HG02678 (cell line): Measurements from ENCODE around the gene POFUT2.
"Not testable (repeated sequence)": the region's sequence is repeated elsewhere in the genome, so short reads cannot be mapped to it uniquely, and the experiment has no call there.

ENCODE experiments used
- ATAC-seq: cut with Tn5 transposase; IDR thresholded peaks from one replicate; pipeline ENCODE4 v1.9.1; 2021; ENCODE audit warnings: mild to moderate bottlenecking, moderate library complexity; ENCODE audit not compliant: unreplicated experiment

Gene POFUT2

DNA sequence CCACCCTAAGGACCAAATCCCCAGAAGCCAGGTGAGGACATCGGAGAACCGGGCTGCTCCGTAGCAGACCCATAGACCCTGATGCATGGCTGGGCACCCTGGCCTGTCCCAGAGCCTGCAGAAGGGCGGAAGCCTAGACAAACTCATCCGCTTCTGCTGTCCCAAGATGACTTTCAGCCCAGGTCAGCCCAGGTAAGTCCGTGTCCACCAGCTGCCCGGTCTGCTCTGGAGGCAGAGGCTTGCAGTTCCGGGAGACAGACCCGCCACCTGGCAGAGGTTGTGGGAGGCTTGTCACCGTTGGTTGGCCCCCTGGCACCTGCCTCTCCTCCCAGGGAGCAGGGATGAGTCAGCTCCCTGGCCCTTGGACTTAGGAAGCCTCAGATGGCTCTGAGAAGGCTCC is 22.8 kb upstream of the POFUT2 start:
- ATAC-seq = no peak

GRCh38 chr21:45309987-45310381 is 22.3 kb upstream of the POFUT2 start:
- no peak for ATAC-seq

DNA sequence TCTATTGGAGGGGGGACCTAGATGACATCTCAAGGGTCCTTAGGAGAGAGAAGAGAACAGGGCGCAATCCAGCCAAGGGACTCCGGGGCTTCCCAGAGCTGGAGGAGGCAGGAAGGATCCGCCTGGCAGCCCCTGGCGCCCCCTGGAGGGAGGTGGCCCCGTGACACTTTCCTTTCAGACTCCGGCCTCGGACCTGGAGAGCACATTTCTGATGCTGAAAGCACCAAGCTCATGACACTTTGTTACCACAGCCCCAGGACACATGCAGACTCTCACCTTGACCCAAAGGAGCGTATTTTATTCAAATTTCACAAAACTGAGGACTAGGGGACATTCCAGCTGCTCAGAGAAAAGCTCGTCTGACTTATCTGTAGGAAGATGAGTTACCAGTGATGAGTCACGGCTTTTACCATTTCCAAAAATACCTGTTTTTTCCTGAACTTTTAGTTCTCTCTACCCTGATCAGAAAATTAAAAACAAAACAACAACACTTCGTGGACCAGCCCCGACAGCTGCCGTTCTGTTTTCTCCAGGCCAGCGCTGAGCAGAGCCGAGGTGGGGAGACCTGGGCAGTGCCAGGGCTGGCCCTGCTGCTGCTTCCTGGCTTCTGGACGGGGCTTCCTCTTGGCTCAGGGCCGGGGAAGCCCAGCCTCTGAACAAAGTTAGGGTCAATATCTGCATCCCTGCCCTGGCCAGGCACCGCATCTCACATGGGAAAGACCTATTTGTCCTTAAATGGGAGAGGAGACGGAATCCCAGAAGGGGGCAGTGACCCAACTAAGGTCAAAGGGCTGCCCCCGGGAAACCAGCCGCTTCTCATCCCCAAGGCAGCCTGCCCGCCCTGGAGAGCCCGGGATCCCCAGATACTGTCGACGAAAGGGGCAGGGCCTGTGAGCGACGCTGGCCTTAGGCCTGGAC is 21.6 kb upstream of the POFUT2 start:
- no peak for ATAC-seq

DNA sequence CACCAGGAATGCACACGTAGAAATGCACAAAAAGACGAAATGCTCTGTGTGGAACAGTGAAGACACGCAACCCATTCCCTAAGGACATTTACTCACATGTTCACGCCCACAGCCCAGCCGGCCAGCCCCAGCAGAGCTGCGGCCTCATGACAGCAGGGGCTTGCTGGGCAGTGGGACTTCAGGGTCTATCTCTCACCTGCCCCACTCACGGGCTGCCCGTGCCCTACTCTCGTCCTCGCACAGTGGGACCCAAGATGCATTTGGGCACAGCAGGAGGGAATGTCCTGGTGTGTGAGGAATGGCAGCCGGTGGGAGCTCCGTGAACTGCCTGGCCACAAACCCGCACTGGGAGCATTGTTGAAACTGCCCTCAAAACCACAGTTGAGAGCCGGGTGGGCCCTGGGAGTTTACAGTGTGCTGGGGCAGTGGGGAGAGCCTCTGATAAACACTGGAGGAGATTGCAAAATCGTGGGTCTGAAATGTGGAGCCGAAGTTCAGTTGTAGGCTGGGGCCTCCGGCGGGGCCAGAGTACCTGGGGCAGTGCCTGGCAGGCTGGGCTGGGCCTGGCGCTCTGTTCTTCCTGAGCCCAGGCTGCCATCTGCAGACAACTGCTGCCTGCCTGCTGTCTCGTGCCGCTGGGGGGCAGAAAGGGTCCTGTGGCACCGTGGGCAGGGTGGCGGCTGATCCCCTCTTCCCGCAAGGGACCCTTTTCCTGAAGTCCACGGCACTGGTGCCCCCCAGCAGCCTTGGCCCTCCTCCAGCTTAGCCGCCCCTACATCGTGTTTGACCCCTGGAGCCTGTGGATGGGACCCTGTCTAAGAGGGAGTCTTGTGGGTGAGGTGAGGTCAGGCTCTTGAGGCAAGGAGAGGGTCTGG is 20.7 kb upstream of the POFUT2 start:
- ATAC-seq = no peak

GRCh38 chr21:45307597-45308158 is 20.0 kb upstream of the POFUT2 start:
- not testable (repeated sequence) for ATAC-seq

DNA sequence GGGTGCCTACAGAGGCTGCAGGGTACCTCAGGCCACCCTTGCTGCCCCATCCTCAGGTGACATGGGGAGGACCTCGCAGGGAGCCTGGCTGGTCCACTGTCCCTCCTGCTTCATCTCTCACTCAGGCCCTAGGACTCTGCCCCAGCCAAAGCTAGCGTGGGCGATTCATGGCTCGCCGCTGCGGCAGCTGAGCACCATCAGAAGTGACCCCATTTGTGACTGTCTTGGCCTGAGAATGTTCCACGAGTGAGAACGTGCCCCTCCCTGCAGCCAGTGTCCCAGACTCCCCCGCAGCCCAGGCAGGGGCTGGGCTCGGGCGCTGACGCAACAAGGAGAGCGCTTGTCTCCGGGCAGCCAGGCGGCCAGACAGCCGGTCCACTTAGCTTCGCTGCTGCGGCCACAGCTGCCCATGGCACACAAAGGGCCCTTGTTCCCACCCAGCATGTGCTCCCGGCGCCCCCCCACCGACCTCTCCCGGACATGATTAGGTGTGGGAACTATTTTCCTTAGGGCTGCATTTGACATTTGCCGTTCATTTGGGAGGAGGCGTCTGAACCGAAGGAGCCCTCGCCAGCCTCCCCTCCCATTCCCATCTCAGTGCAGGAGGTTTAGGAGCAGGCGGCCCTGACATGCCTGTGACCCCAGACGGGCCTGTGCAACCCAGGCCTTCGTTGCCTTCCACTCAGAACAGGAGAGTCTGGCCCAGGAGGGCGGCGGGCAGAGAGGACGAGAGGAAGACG is 19.3 kb upstream of the POFUT2 start:
- no peak for ATAC-seq

- no peak for ATAC-seq
Measured at GRCh38 chr21:45306453-45306831, 18.7 kb upstream of the POFUT2 start.

DNA sequence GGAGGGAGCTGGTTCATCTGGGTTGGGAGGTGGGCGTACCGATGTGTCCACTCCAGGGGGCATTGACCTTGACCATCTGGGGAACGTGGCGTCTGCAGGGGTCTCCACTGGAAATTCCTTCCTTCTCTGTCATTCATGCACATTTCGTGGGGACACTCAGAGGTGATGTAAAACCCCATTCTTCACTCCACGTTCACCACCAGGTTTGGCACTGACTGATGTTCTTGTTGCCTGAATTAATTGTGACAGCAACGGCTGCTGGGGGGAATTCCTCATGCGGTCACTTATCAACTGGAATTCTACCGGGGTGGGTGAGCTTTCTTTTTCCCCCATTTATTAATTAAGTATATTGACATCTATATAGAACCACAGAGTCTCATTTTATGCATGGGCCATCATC is 18.1 kb upstream of the POFUT2 start:
- ATAC-seq = no peak

DNA sequence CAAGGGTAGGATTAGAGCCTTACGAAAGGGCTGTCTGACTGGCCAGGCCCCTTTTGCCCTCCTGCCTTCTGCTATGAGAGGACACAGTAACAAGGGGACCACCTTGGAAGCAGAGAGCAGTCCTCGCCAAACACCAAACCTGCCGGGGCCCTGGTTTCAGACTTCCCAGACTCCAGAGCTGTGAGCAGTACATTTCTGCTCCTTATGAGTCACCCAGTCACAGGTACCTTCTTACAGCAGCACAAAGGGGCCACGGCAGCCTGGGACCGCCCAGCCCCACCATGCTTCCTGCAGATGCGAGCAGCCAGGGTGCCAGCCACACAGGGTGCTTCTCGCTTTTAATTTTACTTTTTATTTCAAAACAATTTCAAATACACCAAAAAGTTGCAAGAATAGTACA is 17.2 kb upstream of the POFUT2 start:
- no peak for ATAC-seq

DNA sequence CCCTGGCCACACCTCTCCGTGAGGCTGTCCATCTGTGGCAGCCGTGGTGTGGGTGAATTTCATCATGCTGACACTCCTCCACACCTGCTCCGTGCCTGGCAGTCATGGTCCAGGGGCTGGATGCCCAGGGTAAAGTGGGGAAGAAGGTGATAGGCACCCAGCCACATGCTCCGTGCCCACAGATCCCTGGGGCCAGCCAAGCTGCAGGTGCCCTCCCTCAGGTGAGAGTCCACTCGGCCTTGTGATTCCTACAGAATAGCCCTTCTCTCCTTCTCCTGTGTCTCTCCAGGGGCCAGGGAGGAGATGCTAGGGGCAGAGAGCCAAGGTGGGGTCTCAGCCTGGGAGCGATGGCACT is 16.8 kb upstream of the POFUT2 start:
- no peak for ATAC-seq

DNA sequence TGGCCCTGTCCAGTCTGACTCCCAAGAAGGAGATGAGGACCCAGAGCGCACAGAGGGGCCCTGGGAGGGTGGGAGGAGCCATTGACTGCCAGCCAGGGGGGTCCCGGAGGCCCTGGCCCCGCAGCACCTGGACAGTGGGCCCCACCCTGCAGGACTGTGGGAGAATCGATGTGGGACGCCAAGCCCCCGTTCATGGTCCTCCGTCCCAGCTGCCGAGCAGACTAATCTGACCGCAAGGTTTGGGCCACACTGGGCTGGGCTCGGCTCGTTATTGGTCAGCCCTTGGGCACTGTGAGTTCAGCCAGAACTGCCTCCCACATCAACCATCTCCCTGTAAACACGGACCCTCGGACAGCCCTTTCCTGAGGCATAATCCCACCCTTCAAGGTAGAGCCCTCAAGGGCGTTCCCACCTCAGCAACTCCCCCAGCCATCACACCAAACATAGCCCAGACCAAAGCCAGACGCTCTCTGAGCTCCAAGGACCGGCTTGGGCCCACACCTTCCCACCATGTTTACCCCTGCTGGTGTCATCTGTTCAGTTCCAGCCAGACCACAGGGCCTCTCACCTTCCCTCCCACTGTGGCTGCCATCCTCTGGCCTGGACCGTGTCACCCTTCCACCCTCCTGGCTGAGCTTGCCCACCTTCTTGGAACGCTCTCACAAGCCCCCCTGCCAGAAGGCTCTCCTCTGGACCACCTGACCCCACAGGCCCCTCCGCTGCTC is 16.2 kb upstream of the POFUT2 start:
- ATAC-seq = no peak

DNA sequence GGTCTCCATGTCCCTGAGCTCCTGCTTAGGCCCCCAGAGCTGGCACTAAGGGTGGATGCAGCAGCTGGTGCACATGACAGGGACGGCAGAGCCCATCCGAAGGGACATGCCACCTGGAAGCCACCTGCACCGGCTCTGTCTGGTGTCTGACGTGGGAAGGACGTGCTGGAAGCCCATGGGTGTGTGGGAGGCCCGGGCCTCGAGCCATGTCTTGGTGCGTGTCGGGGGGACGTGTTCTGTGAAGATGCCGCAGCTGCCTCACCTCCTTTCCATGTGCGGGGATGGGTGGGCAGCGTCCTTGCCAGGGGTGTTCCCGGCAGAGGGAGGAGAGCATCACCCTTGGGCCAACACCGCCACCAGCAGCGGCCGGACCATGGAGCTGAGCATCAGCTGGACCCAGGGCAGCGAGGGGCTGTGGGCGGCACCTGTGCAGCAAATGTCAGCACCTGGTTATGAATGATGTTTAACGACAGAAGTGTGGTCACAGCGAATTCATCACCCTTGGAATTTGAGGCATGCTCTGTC is 15.5 kb upstream of the POFUT2 start:
- no peak for ATAC-seq

DNA sequence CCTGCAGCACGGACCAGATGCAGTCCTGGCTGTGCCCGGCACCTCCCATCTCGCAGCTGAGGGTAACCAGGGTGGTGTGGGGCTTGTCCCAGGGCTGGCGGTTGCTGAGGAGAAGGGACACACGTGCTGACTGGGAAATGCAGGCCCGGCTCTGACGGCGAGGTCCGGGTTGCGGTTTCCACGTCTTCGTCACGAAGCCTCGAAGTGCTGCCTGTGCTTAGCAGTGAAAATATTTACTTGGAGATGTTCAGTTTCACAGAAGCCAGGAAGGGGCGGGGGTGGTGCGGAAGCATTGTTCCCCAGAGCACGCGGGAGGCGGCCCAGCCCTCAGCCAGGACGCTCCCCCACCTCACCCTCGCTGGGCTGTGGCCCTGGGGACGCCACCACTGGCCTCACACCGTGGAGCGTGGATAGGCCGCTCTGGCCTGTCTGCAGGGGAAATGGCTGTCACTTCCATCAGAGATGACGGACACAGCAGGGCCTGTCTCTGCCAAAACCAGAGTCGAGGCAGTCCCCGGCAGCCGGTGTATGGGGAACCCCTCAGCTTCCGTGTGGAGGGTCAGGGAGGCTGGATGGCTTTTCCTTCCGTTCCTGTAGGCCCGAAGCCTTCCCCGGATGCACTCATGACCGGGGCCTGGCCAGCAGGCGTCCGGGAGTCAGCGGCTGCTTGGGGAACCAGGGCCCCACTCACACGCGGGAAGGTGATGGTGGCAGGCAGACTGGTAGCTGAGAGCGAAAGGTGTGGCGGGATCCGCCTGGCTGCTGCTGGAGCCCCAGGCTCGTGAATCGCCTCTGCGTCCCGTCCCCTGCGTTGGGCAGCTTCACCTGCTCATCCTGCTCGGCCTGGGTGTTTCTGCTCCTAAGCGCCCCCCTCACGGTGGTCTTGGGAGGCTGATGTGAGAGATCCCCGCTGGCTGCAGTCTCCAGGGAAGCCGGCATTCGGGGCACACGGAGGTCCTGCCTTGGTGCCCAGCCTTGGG is 14.7 kb upstream of the POFUT2 start:
- no peak for ATAC-seq

DNA sequence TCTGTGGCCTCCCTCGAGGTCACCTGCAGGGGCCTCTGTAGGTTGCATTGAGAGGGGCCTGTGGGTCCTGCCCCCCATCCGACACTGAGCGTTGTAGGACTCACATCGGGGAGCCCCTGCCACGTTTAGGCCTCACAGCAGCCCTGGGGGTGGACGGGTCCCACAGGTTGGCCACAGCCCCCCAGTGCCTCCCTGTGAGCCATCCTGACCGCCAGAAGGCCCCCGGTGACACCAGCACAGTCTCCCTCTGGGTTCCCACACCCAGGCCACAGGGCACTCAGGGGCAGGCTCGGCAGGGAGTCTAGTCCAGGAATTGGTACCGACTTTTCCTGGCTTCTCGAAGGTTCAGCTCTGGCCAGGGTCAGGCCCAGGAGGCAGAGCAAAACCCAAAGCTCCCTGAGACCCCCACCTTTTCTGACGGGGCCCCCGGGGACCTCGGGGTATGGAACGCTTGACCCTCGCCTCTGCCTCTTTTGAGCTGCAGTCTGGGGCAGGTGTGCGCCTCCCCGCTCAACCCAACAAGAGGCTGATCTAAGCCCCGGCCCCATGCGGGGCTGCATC is 13.9 kb upstream of the POFUT2 start:
- ATAC-seq = no peak

DNA sequence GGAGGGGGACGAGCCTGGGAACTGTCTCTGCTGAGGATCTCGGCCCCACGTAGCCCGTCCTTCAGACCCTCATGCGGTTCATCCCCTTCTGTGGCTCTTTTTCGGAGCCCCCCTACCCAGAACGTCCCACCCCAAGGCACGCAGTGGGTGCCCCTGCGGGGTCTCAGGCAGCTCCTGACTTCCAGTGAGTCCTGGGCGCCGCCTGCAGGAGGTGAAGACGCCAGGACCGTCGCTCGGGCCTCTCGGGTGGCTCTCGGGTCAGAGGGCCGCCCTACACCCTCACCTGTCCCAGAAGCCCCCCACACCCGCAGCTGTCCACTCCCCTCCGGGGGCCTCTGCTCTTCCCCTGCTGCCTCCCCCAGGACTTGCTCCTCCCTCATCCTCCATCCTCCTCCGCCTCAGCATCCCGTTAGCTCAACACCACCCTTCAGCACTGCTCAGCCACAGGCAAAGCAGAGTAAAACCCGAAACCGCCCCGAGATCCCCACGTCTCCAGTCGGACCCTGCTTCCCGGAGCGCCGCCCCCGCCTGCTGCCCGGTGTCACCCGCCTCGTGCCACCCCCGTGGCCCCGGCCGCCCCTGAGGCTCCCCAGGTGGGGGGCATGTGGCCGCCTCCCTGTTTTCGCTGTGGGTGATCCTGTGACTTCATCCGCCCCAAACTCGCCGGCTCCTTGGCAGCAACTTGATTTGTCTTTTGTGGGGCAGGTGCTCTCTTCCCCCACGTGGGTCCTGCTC is 13.3 kb upstream of the POFUT2 start:
- ATAC-seq = no peak

DNA sequence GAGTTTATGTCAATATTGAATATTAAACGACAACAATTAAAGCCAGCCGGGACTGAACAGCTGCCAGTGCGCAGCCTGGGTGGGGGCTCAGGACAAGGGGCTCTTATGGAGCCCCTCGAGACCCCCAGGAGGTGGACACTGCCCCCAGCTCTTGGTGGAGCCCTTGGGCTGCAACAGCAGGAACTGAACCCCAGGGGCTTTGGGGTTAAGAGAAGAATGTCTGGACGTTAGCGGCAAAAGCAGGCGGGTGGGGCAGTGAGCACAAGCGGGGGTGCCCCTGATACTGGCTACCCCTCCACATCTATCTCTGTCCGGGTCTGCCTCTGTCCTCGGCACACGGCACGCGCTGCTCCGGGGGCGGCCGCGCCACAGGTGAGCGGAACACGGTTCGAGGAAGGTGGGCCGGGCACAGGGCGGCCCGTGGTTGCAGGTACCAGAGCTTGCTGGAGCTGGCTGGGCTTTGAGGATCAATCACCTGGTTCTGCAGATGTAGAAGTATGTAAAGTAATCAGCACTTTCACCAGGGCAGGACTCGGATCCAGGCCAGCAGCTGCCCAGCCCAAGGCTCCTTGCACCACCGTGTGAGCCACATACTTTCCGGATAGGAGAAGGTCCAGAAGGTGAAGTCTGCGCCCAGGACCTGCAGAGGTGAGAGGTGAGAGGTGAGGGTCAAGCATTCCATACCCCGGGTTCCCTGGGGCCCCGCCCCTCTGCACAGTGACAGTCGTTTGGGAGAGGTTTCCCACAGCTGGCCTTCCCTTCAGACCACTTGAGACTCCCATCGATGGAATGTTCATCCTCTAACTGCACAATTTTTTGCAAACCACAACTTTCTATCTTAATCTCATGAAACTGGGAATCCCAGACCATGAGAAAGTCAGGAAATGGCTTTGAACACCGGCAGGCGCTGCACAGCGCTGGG is 12.4 kb upstream of the POFUT2 start:
- ATAC-seq = no peak
